ENCODE data around the gene PHF21B. TPM values are rescaled to one million over a fixed set of nuclear protein-coding genes. Genes with fewer than 3 reads are reported as not detected.

PHF21B gene
- total RNA-seq, 1 donor from 2014 or later = 0.69 TPM

- Histone ChIP-seq H3K4me3 (no peak overlapping the region), H3K27me3 (ENCODE audit: low read depth) (peaks cover 15% of the 10 kb centered on the region), H3K4me1 (peaks cover 20% of the 10 kb centered on the region), H3K27ac (replicated peaks) (no peak overlapping the region), H3K9me3 (replicated peaks) (no peaks in the 10 kb centered on the region), H3K36me3 (no peaks in the 10 kb centered on the region)
- intact Hi-C loops (cut with micrococcal nuclease) = no loop called here
- DNase-seq = no peak
- no peak for TF ChIP-seq CTCF (IDR thresholded peaks at IDR 0.05; ENCODE audit: borderline replicate concordance)
These were observed 75.4 kb downstream of the PHF21B start for GRCh38 chr22:44934454-44934735.

- Histone ChIP-seq H3K9me3 (replicated peaks) (no peaks in the 10 kb centered on the region), H3K36me3 (no peaks in the 10 kb centered on the region), H3K4me1 (peaks cover 20% of the 10 kb centered on the region), H3K27ac (replicated peaks) (no peak overlapping the region), H3K27me3 (ENCODE audit: low read depth) (peaks cover 10% of the 10 kb centered on the region), H3K4me3 (no peak overlapping the region)
- DNase-seq = peak; percentile 6
- intact Hi-C loops (cut with micrococcal nuclease) = no loop called here
- TF ChIP-seq CTCF (IDR thresholded peaks at IDR 0.05; ENCODE audit: borderline replicate concordance) = no peak
These were observed 75.9 kb downstream of the PHF21B start for GRCh38 chr22:44933666-44934453.

GRCh38 chr22:44932493-44932892 lies 77.3 kb downstream of the PHF21B start:
- no peaks in the 10 kb centered on the region for H3K36me3 ChIP-seq
- intact Hi-C loops (cut with micrococcal nuclease) = no loop called here
- no peak overlapping the region for H3K4me3 ChIP-seq
- no peak overlapping the region for H3K27ac ChIP-seq (replicated peaks)
- TF ChIP-seq CTCF (IDR thresholded peaks at IDR 0.05; ENCODE audit: borderline replicate concordance) = no peak
- no peaks in the 10 kb centered on the region for H3K9me3 ChIP-seq (replicated peaks)
- peaks cover 9% of the 10 kb centered on the region for H3K27me3 ChIP-seq (ENCODE audit: low read depth)
- no peak for DNase-seq
- H3K4me1 ChIP-seq = peaks cover 20% of the 10 kb centered on the region

- DNase-seq = no peak
- Histone ChIP-seq H3K27ac (replicated peaks) (peak overlapping the region; percentile 86), H3K4me1 (peaks cover 20% of the 10 kb centered on the region), H3K4me3 (no peak overlapping the region), H3K9me3 (replicated peaks) (no peaks in the 10 kb centered on the region), H3K27me3 (ENCODE audit: low read depth) (peaks cover 3% of the 10 kb centered on the region), H3K36me3 (no peaks in the 10 kb centered on the region)
- TF ChIP-seq CTCF (IDR thresholded peaks at IDR 0.05; ENCODE audit: borderline replicate concordance) = no peak
- intact Hi-C loops (cut with micrococcal nuclease) = no loop called here
These were observed 78.0 kb downstream of the PHF21B start for GRCh38 chr22:44931766-44932165.

- TF ChIP-seq CTCF (IDR thresholded peaks at IDR 0.05; ENCODE audit: borderline replicate concordance) = no peak
- Histone ChIP-seq H3K27ac (replicated peaks) (peak overlapping the region; percentile 86), H3K9me3 (replicated peaks) (no peaks in the 10 kb centered on the region), H3K4me1 (peaks cover 16% of the 10 kb centered on the region), H3K36me3 (no peaks in the 10 kb centered on the region), H3K4me3 (no peak overlapping the region), H3K27me3 (ENCODE audit: low read depth) (peaks cover 3% of the 10 kb centered on the region)
- DNase-seq = peak; percentile 81
- intact Hi-C loops (cut with micrococcal nuclease) = no loop called here
These were observed 78.7 kb downstream of the PHF21B start for GRCh38 chr22:44931077-44931540.
